ENCODE data around the gene LRRC75B.

LRRC75B gene

GRCh38 chr22:24550028-24550901 lies 42.6 kb downstream of the LRRC75B start:
- H3K4me1 ChIP-seq (ENCODE audit: insufficient read depth, low read length): peaks cover 13% of the 10 kb centered on the region
- H3K9me3 ChIP-seq (ENCODE audit: low read length): no peaks in the 10 kb centered on the region
- H3K36me3 ChIP-seq (ENCODE audit: insufficient read depth, low read length): peaks cover 31% of the 10 kb centered on the region
- no peaks in the 10 kb centered on the region for H3K27me3 ChIP-seq (ENCODE audit: insufficient read depth, low read length)
- H2AFZ ChIP-seq (ENCODE audit: low read depth, low read length): no peak overlapping the region
- H3K4me3 ChIP-seq (ENCODE audit: low read length): no peak overlapping the region

- no peak overlapping the region for H3K4me3 ChIP-seq (ENCODE audit: low read length)
- peaks cover 10% of the 10 kb centered on the region for H3K4me1 ChIP-seq (ENCODE audit: insufficient read depth, low read length)
- no peak overlapping the region for H2AFZ ChIP-seq (ENCODE audit: low read depth, low read length)
- peaks cover 45% of the 10 kb centered on the region for H3K36me3 ChIP-seq (ENCODE audit: insufficient read depth, low read length)
- no peaks in the 10 kb centered on the region for H3K9me3 ChIP-seq (ENCODE audit: low read length)
- H3K27me3 ChIP-seq (ENCODE audit: insufficient read depth, low read length): no peaks in the 10 kb centered on the region
These were observed 44.1 kb downstream of the LRRC75B start for GRCh38 chr22:24548812-24549211.

- Histone ChIP-seq H3K27me3 (ENCODE audit: insufficient read depth, low read length) (no peaks in the 10 kb centered on the region), H3K4me1 (ENCODE audit: insufficient read depth, low read length) (no peaks in the 10 kb centered on the region), H2AFZ (ENCODE audit: low read depth, low read length) (no peak overlapping the region), H3K9me3 (ENCODE audit: low read length) (no peaks in the 10 kb centered on the region), H3K4me3 (ENCODE audit: low read length) (no peak overlapping the region), H3K36me3 (ENCODE audit: insufficient read depth, low read length) (peaks cover 76% of the 10 kb centered on the region)
These were observed 49.1 kb downstream of the LRRC75B start for GRCh38 chr22:24543679-24544243.

GRCh38 chr22:24543185-24543601 lies 49.7 kb downstream of the LRRC75B start:
- no peak overlapping the region for H3K4me3 ChIP-seq (ENCODE audit: low read length)
- H3K9me3 ChIP-seq (ENCODE audit: low read length): no peaks in the 10 kb centered on the region
- H3K4me1 ChIP-seq (ENCODE audit: insufficient read depth, low read length): no peaks in the 10 kb centered on the region
- H2AFZ ChIP-seq (ENCODE audit: low read depth, low read length): no peak overlapping the region
- H3K27me3 ChIP-seq (ENCODE audit: insufficient read depth, low read length): no peaks in the 10 kb centered on the region
- H3K36me3 ChIP-seq (ENCODE audit: insufficient read depth, low read length): peaks cover 71% of the 10 kb centered on the region

- Histone ChIP-seq H3K9me3 (ENCODE audit: low read length) (no peaks in the 10 kb centered on the region), H3K27me3 (ENCODE audit: insufficient read depth, low read length) (no peaks in the 10 kb centered on the region), H2AFZ (ENCODE audit: low read depth, low read length) (no peak overlapping the region), H3K4me3 (ENCODE audit: low read length) (no peak overlapping the region), H3K36me3 (ENCODE audit: insufficient read depth, low read length) (peaks cover 66% of the 10 kb centered on the region), H3K4me1 (ENCODE audit: insufficient read depth, low read length) (no peaks in the 10 kb centered on the region)
These were observed 50.2 kb downstream of the LRRC75B start for GRCh38 chr22:24542641-24543040.

GRCh38 chr22:24541681-24542515 lies 51.0 kb downstream of the LRRC75B start:
- H3K4me3 ChIP-seq (ENCODE audit: low read length): no peak overlapping the region
- H2AFZ ChIP-seq (ENCODE audit: low read depth, low read length): no peak overlapping the region
- H3K9me3 ChIP-seq (ENCODE audit: low read length): no peaks in the 10 kb centered on the region
- H3K36me3 ChIP-seq (ENCODE audit: insufficient read depth, low read length): peaks cover 59% of the 10 kb centered on the region
- H3K27me3 ChIP-seq (ENCODE audit: insufficient read depth, low read length): no peaks in the 10 kb centered on the region
- H3K4me1 ChIP-seq (ENCODE audit: insufficient read depth, low read length): no peaks in the 10 kb centered on the region

- Histone ChIP-seq H2AFZ (ENCODE audit: low read depth, low read length) (no peak overlapping the region), H3K9me3 (ENCODE audit: low read length) (no peaks in the 10 kb centered on the region), H3K4me3 (ENCODE audit: low read length) (no peak overlapping the region), H3K4me1 (ENCODE audit: insufficient read depth, low read length) (no peaks in the 10 kb centered on the region), H3K27me3 (ENCODE audit: insufficient read depth, low read length) (no peaks in the 10 kb centered on the region), H3K36me3 (ENCODE audit: insufficient read depth, low read length) (peaks cover 52% of the 10 kb centered on the region)
These were observed 52.4 kb downstream of the LRRC75B start for GRCh38 chr22:24540470-24540869.

- H3K4me1 ChIP-seq (ENCODE audit: insufficient read depth, low read length): no peaks in the 10 kb centered on the region
- H3K36me3 ChIP-seq (ENCODE audit: insufficient read depth, low read length): peaks cover 14% of the 10 kb centered on the region
- H2AFZ ChIP-seq (ENCODE audit: low read depth, low read length): no peak overlapping the region
- no peaks in the 10 kb centered on the region for H3K9me3 ChIP-seq (ENCODE audit: low read length)
- no peaks in the 10 kb centered on the region for H3K27me3 ChIP-seq (ENCODE audit: insufficient read depth, low read length)
- H3K4me3 ChIP-seq (ENCODE audit: low read length): no peak overlapping the region
These were observed 56.8 kb downstream of the LRRC75B start for GRCh38 chr22:24536089-24536488.
